BLaER1 (cell line): ENCODE results near the gene PRCP.
"Not testable (repeated sequence)": the region's sequence is repeated elsewhere in the genome, so short reads cannot be mapped to it uniquely, and the experiment has no call there.

Experiments used
- H3K27ac ChIP-seq: shearing (Covaris generic); formaldehyde crosslinking; 2 replicates; pipeline ENCODE4 v1.8.1; 2022
- H3K27me3 ChIP-seq: shearing (Covaris generic); formaldehyde crosslinking; 2 replicates; pipeline ENCODE4 v1.8.1; 2022
- H3K36me3 ChIP-seq: shearing (Covaris generic); formaldehyde crosslinking; 2 replicates; pipeline ENCODE4 v1.8.1; 2022
- H3K4me1 ChIP-seq: shearing (Covaris generic); formaldehyde crosslinking; 2 replicates; pipeline ENCODE4 v1.8.1; 2022
- H3K4me2 ChIP-seq: shearing (Covaris generic); formaldehyde crosslinking; 2 replicates; pipeline ENCODE4 v1.8.1; 2022
- H3K4me3 ChIP-seq: shearing (Covaris generic); formaldehyde crosslinking; 2 replicates; pipeline ENCODE4 v1.8.1; 2022
- H3K9ac ChIP-seq: shearing (Covaris generic); formaldehyde crosslinking; 2 replicates; pipeline ENCODE4 v1.8.1; 2022
- H3K9me3 ChIP-seq: shearing (Covaris generic); formaldehyde crosslinking; 2 replicates; pipeline ENCODE4 v1.8.1; 2022
- H4K20me1 ChIP-seq: shearing (Covaris generic); formaldehyde crosslinking; 2 replicates; pipeline ENCODE4 v1.8.1; 2022
- Cebpa-rat ChIP-seq: shearing (Covaris generic); IDR thresholded peaks from 2 replicates; pipeline ENCODE4 v1.8.1; 2022

The PRCP gene

DNA sequence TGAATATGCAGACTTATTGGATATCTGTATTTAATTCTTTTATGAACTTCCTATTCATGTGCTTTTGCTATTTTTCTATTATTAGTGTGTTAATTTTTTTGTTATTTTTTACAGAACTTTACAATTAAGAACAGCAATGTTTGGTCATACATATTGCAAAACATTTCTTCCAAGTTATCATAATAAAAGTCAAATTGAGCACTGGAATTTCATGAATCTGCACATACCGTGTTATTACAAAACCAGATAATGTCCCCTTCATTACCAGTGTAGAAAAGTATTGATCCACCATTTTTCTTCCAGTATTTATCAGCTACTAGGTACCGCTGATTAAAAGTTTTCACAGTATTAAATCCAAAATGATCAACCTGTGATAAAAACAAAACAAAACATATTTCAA lies 40.5 kb downstream of the PRCP start:
- H3K27ac ChIP-seq = no peak overlapping the region
- no peaks in the 10 kb centered on the region for H3K27me3 ChIP-seq
- no peak overlapping the region for H3K4me2 ChIP-seq
- no peak overlapping the region for H3K4me3 ChIP-seq
- TF ChIP-seq Cebpa-rat = no peak
- no peaks in the 10 kb centered on the region for H3K4me1 ChIP-seq
- no peaks in the 10 kb centered on the region for H3K9me3 ChIP-seq
- no peaks in the 10 kb centered on the region for H3K36me3 ChIP-seq
- H3K9ac ChIP-seq = no peak overlapping the region
- no peaks in the 10 kb centered on the region for H4K20me1 ChIP-seq

DNA sequence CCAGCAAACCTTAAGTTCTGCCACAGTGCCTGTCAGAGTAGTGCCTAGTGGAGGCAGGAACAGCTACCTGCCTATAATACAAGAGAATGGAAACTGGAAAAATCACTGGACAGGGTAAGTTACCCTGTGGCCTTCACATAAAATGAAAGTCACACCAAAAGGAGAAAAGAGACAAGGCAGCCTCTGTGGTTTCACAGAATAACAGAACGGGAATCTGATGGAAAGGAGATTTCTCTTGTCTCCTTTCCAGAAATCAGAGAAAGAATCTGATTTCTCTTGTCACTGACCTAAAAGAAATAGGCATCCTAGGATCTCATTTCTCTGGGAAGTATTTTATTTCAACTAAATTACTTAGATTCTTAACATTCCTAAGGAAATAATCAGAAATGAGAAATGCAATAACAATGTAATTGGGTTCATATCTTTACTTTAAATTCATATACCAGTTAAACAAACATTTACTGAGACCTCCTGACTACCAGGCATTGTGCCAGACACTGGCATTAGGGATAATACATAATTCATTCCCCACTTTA lies 41.6 kb downstream of the PRCP start:
- H3K4me1 ChIP-seq = no peaks in the 10 kb centered on the region
- no peak for TF ChIP-seq Cebpa-rat
- no peaks in the 10 kb centered on the region for H3K9me3 ChIP-seq
- H3K36me3 ChIP-seq = no peaks in the 10 kb centered on the region
- no peak overlapping the region for H3K9ac ChIP-seq
- no peak overlapping the region for H3K4me2 ChIP-seq
- H3K27me3 ChIP-seq = no peaks in the 10 kb centered on the region
- H3K27ac ChIP-seq = no peak overlapping the region
- H3K4me3 ChIP-seq = no peak overlapping the region
- no peaks in the 10 kb centered on the region for H4K20me1 ChIP-seq

DNA sequence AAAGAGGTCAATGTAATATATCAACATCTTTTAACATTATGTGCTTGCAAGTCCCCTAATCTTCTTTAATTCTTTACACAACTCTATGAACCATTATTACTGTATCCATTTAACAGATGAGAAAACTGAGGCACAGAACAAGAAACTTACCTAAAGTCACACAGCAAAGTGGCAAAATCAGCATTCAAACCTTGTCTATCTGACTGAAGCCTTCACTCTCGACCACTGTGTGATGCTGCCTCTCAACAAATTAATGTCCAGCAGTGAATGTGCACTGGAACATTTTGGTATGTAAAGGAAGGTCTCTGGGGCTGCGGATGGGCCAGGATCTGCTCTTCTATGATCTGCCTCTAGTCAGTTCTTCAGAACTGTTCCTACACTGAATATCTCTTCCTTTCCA lies 42.1 kb downstream of the PRCP start:
- Histone ChIP-seq H3K36me3 (no peaks in the 10 kb centered on the region), H3K9ac (no peak overlapping the region), H3K4me3 (no peak overlapping the region), H3K27ac (no peak overlapping the region), H3K27me3 (no peaks in the 10 kb centered on the region), H4K20me1 (no peaks in the 10 kb centered on the region), H3K4me2 (no peak overlapping the region), H3K9me3 (no peaks in the 10 kb centered on the region), H3K4me1 (no peaks in the 10 kb centered on the region)
- no peak for TF ChIP-seq Cebpa-rat

DNA sequence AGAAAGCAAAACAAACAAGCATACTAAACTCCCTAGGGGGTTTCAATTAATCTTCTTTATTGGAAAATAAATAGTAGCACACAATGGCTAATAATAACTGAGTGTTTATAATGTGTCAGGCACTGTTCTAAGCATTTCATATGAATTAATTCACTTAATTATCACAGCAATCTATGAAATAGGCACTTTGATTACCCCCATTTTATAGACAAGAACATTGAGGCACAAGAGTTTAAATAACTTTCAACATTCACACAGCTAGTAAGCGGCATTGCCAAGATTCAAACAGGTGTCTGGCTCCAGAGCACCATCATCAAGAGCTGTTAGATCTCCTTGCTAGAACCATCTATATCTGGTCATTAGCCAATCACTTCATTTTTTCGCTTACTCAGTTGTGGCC lies 43.1 kb downstream of the PRCP start:
- H3K9me3 ChIP-seq = no peaks in the 10 kb centered on the region
- H4K20me1 ChIP-seq = no peaks in the 10 kb centered on the region
- no peak for TF ChIP-seq Cebpa-rat
- H3K36me3 ChIP-seq = no peaks in the 10 kb centered on the region
- no peak overlapping the region for H3K27ac ChIP-seq
- H3K4me1 ChIP-seq = no peaks in the 10 kb centered on the region
- H3K4me3 ChIP-seq = no peak overlapping the region
- H3K4me2 ChIP-seq = no peak overlapping the region
- H3K27me3 ChIP-seq = no peaks in the 10 kb centered on the region
- H3K9ac ChIP-seq = no peak overlapping the region

DNA sequence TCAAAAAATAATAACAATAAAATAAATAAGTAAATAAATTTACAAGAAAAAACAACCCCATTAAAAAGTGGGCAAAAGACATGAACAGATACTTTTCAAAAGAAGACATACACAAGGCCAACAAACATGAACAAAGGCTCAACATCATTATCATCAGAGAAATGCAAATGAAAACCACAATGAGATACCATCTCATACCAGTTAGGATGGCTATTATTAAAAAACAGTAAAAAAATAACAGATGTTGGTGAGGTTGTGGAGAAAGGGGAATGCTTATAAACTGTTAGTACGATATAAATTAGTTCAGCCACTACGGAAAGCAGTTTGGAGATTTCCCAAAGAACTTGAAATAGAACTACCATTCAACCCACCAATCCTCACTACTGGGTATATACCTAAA lies 44.6 kb downstream of the PRCP start:
- Histone ChIP-seq H3K27me3 (no peaks in the 10 kb centered on the region), H3K4me3 (no peak overlapping the region), H3K4me1 (no peaks in the 10 kb centered on the region), H3K27ac (no peak overlapping the region), H4K20me1 (no peaks in the 10 kb centered on the region), H3K9me3 (no peaks in the 10 kb centered on the region), H3K4me2 (no peak overlapping the region), H3K9ac (no peak overlapping the region), H3K36me3 (no peaks in the 10 kb centered on the region)
- TF ChIP-seq Cebpa-rat = no peak

DNA sequence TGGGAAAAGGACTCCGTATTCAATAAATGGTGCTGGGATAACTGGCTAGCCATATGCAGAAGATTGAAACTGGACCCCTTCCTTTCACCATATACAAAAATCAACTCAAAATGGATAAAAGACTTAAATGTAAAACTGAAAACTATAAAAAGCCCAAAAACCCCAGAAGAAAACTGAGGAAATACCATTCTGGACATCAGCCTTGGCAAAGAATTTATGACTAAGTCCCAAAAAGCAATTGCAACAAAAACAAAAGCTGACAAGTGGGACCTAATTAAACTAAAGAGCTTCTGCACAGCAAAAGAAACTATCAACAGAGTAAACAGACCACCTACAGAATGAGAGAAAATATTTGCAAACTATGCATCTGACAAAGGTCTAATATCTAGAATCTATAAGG lies 45.3 kb downstream of the PRCP start:
- not testable (repeated sequence) for H3K9me3 ChIP-seq, H3K9ac ChIP-seq, H3K4me2 ChIP-seq, H3K36me3 ChIP-seq, H4K20me1 ChIP-seq, H3K4me1 ChIP-seq, H3K27me3 ChIP-seq, H3K4me3 ChIP-seq, H3K27ac ChIP-seq

DNA sequence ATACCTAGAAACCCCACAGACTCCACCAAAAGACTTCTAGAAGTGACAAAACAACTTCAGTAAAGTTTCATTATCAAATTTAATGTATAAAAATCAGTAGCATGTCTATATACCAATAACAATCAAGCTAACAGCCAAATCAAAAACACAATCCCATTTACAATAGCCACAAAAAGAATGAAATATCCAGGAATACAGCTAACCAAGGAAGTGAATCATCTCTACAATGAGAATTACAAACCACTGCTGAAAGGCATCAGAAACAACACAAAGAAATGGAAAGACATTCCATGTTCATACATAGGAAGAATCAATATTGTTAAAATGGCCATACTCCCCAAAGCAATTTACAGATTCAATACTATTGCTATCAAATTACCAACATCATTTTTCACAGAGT lies 46.0 kb downstream of the PRCP start:
- H3K4me2 ChIP-seq = no peak overlapping the region
- no peaks in the 10 kb centered on the region for H3K9me3 ChIP-seq
- no peaks in the 10 kb centered on the region for H3K27me3 ChIP-seq
- no peak overlapping the region for H3K4me3 ChIP-seq
- H4K20me1 ChIP-seq = no peaks in the 10 kb centered on the region
- no peak for TF ChIP-seq Cebpa-rat
- no peaks in the 10 kb centered on the region for H3K4me1 ChIP-seq
- H3K9ac ChIP-seq = no peak overlapping the region
- no peaks in the 10 kb centered on the region for H3K36me3 ChIP-seq
- no peak overlapping the region for H3K27ac ChIP-seq

DNA sequence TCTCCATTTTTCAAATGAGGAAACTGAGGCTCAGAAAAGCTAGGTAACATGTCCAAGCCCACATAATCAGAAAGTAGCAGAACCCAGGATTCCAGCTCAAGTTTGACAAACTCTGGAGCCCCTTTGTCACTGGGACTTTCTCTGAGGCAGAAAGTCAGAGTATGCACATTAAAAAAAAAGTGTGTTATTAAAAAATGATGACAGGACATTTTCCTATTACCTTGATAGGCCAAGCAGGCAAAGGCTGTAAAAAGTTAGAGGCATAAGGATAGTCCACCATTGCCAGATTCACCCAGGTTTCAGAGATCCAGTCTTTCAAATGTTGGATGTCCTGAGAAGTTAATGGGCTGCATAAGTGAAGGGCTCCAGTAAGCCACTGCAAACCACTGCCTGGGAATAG lies 51.4 kb downstream of the PRCP start:
- H4K20me1 ChIP-seq = no peaks in the 10 kb centered on the region
- no peak overlapping the region for H3K4me3 ChIP-seq
- H3K4me1 ChIP-seq = no peaks in the 10 kb centered on the region
- no peaks in the 10 kb centered on the region for H3K36me3 ChIP-seq
- no peaks in the 10 kb centered on the region for H3K9me3 ChIP-seq
- no peak for TF ChIP-seq Cebpa-rat
- no peak overlapping the region for H3K9ac ChIP-seq
- H3K27me3 ChIP-seq = no peaks in the 10 kb centered on the region
- H3K27ac ChIP-seq = no peak overlapping the region
- no peak overlapping the region for H3K4me2 ChIP-seq

DNA sequence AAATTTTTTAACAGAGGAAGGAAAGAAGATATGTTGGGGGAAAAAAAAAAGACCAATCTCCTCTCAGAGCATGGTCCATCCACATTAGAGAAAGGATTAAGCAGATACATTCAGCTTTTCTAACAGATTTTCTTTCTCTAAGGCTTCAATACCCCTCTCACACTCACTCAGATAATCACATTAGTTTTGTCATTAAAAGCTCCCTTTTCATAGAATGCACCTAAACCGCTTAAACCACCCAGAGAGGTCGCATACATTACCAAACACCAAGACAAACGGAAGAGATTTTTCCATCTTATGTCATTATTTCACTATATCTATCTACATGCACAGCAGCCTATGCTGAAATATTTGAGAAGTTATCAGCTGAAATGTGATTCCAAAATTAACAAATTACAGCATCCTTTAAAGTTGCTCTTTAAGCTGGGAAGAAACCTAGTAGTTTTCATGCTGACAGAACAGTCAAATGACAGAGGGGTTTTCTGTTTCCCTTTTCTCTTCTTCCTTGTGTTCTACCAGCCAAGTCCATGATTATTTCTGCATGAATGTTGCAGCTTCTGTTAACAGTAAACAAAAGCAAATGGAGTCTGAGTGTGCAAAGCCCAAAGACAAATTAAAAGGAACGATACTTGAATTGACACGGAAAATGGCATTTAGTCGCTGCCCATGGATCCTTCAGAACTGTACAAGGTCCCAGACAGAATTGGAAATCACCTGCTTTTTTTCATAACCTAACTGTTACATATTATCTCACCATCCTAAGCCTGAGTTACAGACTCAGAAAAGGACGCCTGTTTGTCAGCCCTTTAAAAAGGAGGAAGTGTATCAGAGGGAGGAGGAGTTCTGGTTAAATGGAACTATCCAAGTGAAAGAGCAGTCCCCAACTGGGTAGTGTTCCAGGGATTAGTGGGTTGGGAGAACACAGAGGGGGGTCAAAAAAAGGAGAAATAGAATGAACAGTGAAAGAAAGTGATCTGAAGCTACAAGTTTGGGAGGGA lies 54.6 kb downstream of the PRCP start:
- no peak for TF ChIP-seq Cebpa-rat
- no peaks in the 10 kb centered on the region for H3K27me3 ChIP-seq
- H3K9ac ChIP-seq = no peak overlapping the region
- H3K36me3 ChIP-seq = 0 out of 2 replicates have a peak, but pooled peaks cover 5% of the 10 kb centered on the region
- H3K4me2 ChIP-seq = no peak overlapping the region
- no peaks in the 10 kb centered on the region for H3K9me3 ChIP-seq
- no peak overlapping the region for H3K27ac ChIP-seq
- no peaks in the 10 kb centered on the region for H4K20me1 ChIP-seq
- H3K4me3 ChIP-seq = no peak overlapping the region
- H3K4me1 ChIP-seq = no peaks in the 10 kb centered on the region

DNA sequence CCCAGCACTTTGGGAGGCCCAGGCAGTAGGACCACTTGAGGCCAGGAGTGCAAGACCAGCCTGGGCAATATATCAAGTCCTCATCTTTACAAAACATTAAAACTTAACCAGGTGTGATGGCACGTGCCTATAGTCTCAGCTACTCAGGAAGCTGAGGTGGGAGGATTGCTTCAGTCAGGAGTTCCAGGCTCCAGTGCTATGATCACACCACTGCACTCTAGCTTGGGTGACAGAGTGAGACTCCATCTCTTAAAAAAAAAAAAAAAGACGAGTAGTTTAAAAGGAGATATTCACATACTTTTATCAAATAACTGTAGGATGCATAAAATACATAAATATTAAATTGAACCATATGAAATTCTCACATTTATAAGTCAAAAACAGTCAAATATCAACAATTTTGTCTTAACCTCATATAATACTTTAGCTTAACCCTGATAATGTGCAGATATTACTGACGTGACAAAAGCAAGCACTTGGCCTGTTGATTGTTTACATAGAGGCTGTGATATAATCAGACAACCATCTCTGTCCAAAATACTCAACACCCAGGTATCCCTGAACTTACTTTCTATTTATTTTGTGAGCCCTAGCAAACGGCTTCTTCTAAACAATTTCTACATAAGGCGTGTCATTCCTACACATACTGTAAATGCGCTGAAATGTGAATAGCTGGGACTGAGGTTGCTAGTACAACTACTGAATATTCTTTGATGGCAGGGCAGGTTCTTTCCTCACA lies 57.0 kb downstream of the PRCP start:
- H3K4me3 ChIP-seq = no peak overlapping the region
- no peak overlapping the region for H3K9ac ChIP-seq
- H3K27me3 ChIP-seq = no peaks in the 10 kb centered on the region
- H4K20me1 ChIP-seq = no peaks in the 10 kb centered on the region
- TF ChIP-seq Cebpa-rat = no peak
- 0 out of 2 replicates have a peak, but pooled peaks cover 5% of the 10 kb centered on the region for H3K36me3 ChIP-seq
- no peaks in the 10 kb centered on the region for H3K4me1 ChIP-seq
- no peak overlapping the region for H3K27ac ChIP-seq
- no peak overlapping the region for H3K4me2 ChIP-seq
- no peaks in the 10 kb centered on the region for H3K9me3 ChIP-seq
